ENCODE data around the gene PDILT.
"Not testable (repeated sequence)": the region's sequence is repeated elsewhere in the genome, so short reads cannot be mapped to it uniquely, and the experiment has no call there.

The PDILT gene

DNA sequence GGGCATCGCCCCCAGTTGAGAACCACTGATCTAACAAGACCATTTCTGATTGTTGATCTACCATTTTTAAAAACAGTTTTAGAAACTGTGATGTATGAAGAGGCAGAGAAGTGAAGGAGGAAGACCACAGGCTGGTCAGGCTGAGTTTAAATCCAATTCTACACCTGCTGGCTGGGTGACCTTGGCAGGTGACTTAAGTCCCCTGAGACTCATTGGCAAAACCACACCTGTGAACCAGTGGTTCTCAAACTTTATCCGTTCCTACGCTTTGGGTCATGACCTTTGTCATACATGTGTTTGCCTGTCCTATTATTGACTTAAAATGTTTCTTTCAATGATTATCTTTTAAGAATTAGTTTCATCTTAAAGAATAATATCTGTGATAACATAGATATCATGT lies 79.5 kb downstream of the PDILT start:
- Histone ChIP-seq H3K4me3 (ENCODE audit: low read depth, low read length) (no peak overlapping the region), H3K36me3 (replicated peaks) (no peaks in the 10 kb centered on the region), H3K27ac (no peak overlapping the region), H3K27me3 (replicated peaks) (no peaks in the 10 kb centered on the region)
- no peak for DNase-seq
- TF ChIP-seq, protein P1, sequence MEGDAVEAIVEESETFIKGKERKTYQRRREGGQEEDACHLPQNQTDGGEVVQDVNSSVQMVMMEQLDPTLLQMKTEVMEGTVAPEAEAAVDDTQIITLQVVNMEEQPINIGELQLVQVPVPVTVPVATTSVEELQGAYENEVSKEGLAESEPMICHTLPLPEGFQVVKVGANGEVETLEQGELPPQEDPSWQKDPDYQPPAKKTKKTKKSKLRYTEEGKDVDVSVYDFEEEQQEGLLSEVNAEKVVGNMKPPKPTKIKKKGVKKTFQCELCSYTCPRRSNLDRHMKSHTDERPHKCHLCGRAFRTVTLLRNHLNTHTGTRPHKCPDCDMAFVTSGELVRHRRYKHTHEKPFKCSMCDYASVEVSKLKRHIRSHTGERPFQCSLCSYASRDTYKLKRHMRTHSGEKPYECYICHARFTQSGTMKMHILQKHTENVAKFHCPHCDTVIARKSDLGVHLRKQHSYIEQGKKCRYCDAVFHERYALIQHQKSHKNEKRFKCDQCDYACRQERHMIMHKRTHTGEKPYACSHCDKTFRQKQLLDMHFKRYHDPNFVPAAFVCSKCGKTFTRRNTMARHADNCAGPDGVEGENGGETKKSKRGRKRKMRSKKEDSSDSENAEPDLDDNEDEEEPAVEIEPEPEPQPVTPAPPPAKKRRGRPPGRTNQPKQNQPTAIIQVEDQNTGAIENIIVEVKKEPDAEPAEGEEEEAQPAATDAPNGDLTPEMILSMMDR (IDR thresholded peaks at IDR 0.05; ENCODE audit: low read depth, low read length, missing control alignments): no peak
- in situ Hi-C loops (cut with HindIII; ENCODE audit: low pct_ligation_motif_present, low sequenced_read_pairs): no loop called here

DNA sequence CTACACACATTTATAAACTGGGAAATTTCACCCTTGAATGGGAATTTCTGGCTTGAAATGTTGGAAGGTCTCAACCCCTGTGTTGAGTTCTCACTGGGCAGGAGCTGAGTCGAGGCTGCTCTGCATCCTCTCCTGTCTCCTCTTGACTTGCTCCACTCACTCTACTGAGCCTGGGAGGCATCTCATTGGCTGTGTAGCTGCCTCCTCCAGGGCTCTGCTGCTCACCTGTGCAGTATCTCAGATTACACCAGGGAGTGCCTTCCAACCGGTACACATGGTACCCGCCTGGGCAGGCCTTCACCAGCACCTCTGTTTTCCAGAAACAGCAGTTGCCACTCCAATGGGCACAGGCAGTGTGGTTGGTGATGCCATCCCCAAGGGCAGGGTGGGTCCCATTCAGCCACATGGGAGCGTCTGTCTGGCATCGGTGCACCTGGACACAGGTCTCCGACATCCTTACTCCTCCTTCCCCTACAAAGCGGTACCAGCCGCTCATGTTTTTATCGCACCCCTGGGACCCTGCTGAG lies 80.9 kb downstream of the PDILT start:
- in situ Hi-C loops (cut with HindIII; ENCODE audit: low pct_ligation_motif_present, low sequenced_read_pairs): no loop called here
- no peak for DNase-seq
- TF ChIP-seq, protein P1 (IDR thresholded peaks at IDR 0.05; ENCODE audit: low read depth, low read length, missing control alignments): no peak

DNA sequence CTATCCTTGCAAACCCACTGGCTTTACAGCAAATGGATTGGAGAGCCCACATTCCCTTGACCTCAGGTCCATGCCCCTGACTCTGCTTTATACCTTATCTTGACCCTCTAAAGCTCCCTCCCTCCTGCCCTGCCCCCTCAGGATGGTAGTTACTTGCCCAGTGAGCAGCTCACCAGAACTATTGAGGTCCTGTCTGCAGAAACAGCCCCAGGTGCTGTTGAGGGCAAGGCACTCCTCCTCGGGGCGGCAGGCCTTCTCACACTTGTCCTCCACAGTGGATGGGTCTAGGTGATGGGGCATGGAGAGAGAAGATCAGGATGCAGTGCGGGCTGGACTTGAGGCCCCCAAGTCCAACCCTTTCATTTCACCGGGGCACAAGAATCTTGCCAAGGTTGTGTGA lies 81.8 kb downstream of the PDILT start:
- H3K27me3 ChIP-seq (replicated peaks): no peaks in the 10 kb centered on the region
- TF ChIP-seq, protein P1 (IDR thresholded peaks at IDR 0.05; ENCODE audit: low read depth, low read length, missing control alignments): no peak
- in situ Hi-C loops (cut with HindIII; ENCODE audit: low pct_ligation_motif_present, low sequenced_read_pairs): no loop called here
- no peak for DNase-seq
- H3K4me3 ChIP-seq (ENCODE audit: low read depth, low read length): no peak overlapping the region
- H3K27ac ChIP-seq: no peak overlapping the region
- H3K36me3 ChIP-seq (replicated peaks): no peaks in the 10 kb centered on the region

More for the DNA sequence above, 80.9 kb downstream of the PDILT start:
- Histone ChIP-seq H3K27ac (no peak overlapping the region), H3K36me3 (replicated peaks) (no peaks in the 10 kb centered on the region), H3K4me3 (ENCODE audit: low read depth, low read length) (no peak overlapping the region), H3K27me3 (replicated peaks) (no peaks in the 10 kb centered on the region)

DNA sequence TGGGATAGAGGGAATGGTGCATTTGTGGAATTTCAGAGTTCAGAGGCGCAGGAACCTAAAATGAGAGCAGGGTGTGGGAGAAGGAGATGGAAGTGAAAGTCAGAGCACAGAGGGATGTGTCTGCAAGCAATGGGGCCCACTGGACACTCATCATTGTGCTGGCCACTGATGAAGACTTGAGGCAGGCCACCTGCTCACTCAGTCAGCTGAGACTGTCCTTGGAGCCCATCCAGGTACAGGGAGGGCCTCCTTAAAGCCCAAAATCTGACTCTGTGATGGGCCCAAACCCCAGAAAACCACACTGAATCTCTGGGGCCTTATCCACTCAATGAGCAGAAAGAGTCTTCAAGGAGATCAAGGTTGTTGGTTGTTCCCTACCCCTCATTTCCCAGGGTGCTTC lies 82.9 kb downstream of the PDILT start:
- in situ Hi-C loops (cut with HindIII; ENCODE audit: low pct_ligation_motif_present, low sequenced_read_pairs): no loop called here
- H3K36me3 ChIP-seq (replicated peaks): no peaks in the 10 kb centered on the region
- DNase-seq: no peak
- H3K27ac ChIP-seq: no peak overlapping the region
- H3K27me3 ChIP-seq (replicated peaks): no peaks in the 10 kb centered on the region
- TF ChIP-seq, protein P1 (IDR thresholded peaks at IDR 0.05; ENCODE audit: low read depth, low read length, missing control alignments): no peak
- no peak overlapping the region for H3K4me3 ChIP-seq (ENCODE audit: low read depth, low read length)

DNA sequence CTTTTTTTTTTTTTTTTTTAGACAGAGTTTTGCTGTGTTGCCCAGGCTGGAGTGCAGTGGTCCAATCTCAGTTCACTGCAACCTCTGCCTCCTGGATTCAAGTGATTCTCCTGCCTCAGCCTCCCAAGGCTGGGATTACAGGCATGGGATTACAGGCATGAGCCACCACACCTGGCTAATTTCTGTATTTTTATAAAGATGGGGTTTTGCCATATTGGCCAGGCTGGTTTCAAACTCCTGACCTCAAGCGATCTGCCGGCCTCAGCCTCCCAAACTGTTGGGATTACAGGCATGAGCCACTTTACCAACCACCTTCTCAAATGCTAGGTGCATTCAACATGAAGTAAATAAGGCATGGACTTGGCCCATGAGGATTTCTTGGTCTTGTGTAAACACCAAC lies 83.5 kb downstream of the PDILT start:
- H3K27ac ChIP-seq; H3K27me3 ChIP-seq (replicated peaks); H3K4me3 ChIP-seq (ENCODE audit: low read depth, low read length); in situ Hi-C loops (cut with HindIII; ENCODE audit: low pct_ligation_motif_present, low sequenced_read_pairs); H3K36me3 ChIP-seq (replicated peaks); DNase-seq: not testable (repeated sequence)

DNA sequence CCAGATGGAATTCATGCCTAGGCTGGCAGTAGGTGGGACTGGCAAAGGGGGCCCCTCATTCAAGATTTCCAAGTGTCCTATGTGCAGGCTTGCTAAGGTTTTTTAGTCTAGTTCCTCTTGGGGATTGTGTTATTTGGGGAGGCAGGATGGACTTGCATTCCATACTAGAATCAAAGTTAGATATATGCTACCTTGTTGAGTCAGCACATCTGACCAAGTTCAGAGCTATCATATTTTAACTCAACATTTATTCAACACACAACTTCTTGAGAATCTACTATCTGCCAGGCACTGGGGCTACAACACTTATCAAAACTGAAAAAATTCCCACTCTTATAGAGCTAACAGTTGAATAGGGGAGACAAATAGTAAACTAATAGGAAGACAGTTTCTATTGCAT lies 83.9 kb downstream of the PDILT start:
- in situ Hi-C loops (cut with HindIII; ENCODE audit: low pct_ligation_motif_present, low sequenced_read_pairs): no loop called here
- H3K36me3 ChIP-seq (replicated peaks): no peaks in the 10 kb centered on the region
- TF ChIP-seq, protein P1 (IDR thresholded peaks at IDR 0.05; ENCODE audit: low read depth, low read length, missing control alignments): no peak

More for the DNA sequence above, 83.9 kb downstream of the PDILT start:
- no peak overlapping the region for H3K4me3 ChIP-seq (ENCODE audit: low read depth, low read length)
- H3K27ac ChIP-seq: no peak overlapping the region
- DNase-seq: no peak
- H3K27me3 ChIP-seq (replicated peaks): no peaks in the 10 kb centered on the region
